Esophagus squamous epithelium (tissue), 4 donors: ENCODE results near the gene FILIP1L.

Experiments
- CTCF ChIP-seq, 6 experiments: fragments of 450-650 bp in 4 of 6; fragments of 200-600 bp in 2 of 6; sonication (generic) in 2 of 6; IDR thresholded peaks; one replicate each; pipeline ENCODE4 v1.5.1; 2016 to 2019; ENCODE audit warnings: antibody characterized with exemption in 6 of 6, mild to moderate bottlenecking in 4 of 6, moderate library complexity in 4 of 6
- POLR2A ChIP-seq, 4 donors: fragments of 450-650 bp; IDR thresholded peaks; one replicate each; pipeline ENCODE4 v1.6.1; 2017; ENCODE audit warnings: antibody characterized with exemption in 4 of 4, mild to moderate bottlenecking in 4 of 4, moderate library complexity in 3 of 4

- TF ChIP-seq CTCF (IDR thresholded peaks at IDR 0.05) = no peak
- TF ChIP-seq POLR2A (IDR thresholded peaks at IDR 0.05) = no peak
These were observed 73.7 kb downstream of the FILIP1L start for GRCh38 chr3:100040451-100041225.
